Testis (tissue), 2 donors: ENCODE results near the gene RPL5.

Experiments used
- CTCF ChIP-seq, 3 experiments: fragments of 450-650 bp in 2 of 3; fragments of 200-600 bp in 1 of 3; sonication (generic) in 1 of 3; IDR thresholded peaks; one replicate each; pipeline ENCODE4 v1.5.1; 2016 to 2019; ENCODE audit warnings: antibody characterized with exemption in 3 of 3, mild to moderate bottlenecking in 2 of 3, moderate library complexity in 1 of 3
- POLR2A ChIP-seq: fragments of 450-650 bp; IDR thresholded peaks from one replicate; pipeline ENCODE4 v1.6.1; 2017; ENCODE audit warnings: antibody characterized with exemption, mild to moderate bottlenecking, moderate library complexity

- TF ChIP-seq CTCF (IDR thresholded peaks at IDR 0.05), result no peak
- TF ChIP-seq POLR2A, result no peak
Observed at GRCh38 chr1:92817137-92817697, 14.6 kb upstream of the RPL5 start.
